ENCODE results near the gene EXOC6B.
"Not testable (repeated sequence)": the region's sequence is repeated elsewhere in the genome, so short reads cannot be mapped to it uniquely, and the experiment has no call there.

EXOC6B gene

DNA sequence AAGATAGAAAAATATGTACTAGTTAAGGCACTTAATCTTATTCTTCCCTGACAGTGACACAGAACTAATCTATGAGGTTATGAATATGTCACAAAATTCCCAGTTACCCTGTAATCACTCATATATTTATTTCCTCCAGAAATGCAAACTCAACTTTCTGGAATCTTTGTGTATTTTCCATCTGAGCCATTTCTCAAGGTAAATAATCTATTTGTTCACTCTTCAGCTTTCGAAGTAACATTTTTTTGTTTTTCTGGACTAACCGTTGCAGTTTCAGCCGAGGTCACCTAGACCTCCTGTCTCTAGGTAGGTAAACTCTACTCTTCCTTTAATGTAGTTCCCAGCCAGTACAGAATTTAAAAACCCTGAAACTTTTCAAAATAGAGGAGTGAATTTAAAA lies 250.9 kb downstream of the EXOC6B start:
- no peaks in the 10 kb centered on the region for H3K27me3 Mint-ChIP-seq
- H3K9me3 Mint-ChIP-seq: no peaks in the 10 kb centered on the region
- no peak overlapping the region for H3K4me3 Mint-ChIP-seq
- H3K36me3 Mint-ChIP-seq (ENCODE audit: low read depth): no peaks in the 10 kb centered on the region
- no peak overlapping the region for H3K27ac Mint-ChIP-seq
- H3K4me1 Mint-ChIP-seq (ENCODE audit: low read depth): no peaks in the 10 kb centered on the region

- H3K9me3 Mint-ChIP-seq: no peaks in the 10 kb centered on the region
- H3K4me1 Mint-ChIP-seq (ENCODE audit: low read depth): no peaks in the 10 kb centered on the region
- no peaks in the 10 kb centered on the region for H3K27me3 Mint-ChIP-seq
- no peaks in the 10 kb centered on the region for H3K36me3 Mint-ChIP-seq (ENCODE audit: low read depth)
- H3K4me3 Mint-ChIP-seq: no peak overlapping the region
- H3K27ac Mint-ChIP-seq: no peak overlapping the region
These were observed 252.6 kb downstream of the EXOC6B start for GRCh38 chr2:72573232-72573631.

- H3K9me3 Mint-ChIP-seq: no peaks in the 10 kb centered on the region
- H3K27me3 Mint-ChIP-seq: no peaks in the 10 kb centered on the region
- H3K4me3 Mint-ChIP-seq: no peak overlapping the region
- no peaks in the 10 kb centered on the region for H3K36me3 Mint-ChIP-seq (ENCODE audit: low read depth)
- H3K4me1 Mint-ChIP-seq (ENCODE audit: low read depth): no peaks in the 10 kb centered on the region
- H3K27ac Mint-ChIP-seq: no peak overlapping the region
These were observed 253.3 kb downstream of the EXOC6B start for GRCh38 chr2:72572501-72572900.

- Mint-ChIP-seq H3K9me3 (no peaks in the 10 kb centered on the region), H3K36me3 (ENCODE audit: low read depth) (peaks cover 3% of the 10 kb centered on the region), H3K4me3 (no peak overlapping the region), H3K27ac (no peak overlapping the region), H3K4me1 (ENCODE audit: low read depth) (no peaks in the 10 kb centered on the region), H3K27me3 (no peaks in the 10 kb centered on the region)
These were observed 255.4 kb downstream of the EXOC6B start for GRCh38 chr2:72570413-72570812.

- Mint-ChIP-seq H3K4me3 (no peak overlapping the region), H3K9me3 (no peaks in the 10 kb centered on the region), H3K27me3 (no peaks in the 10 kb centered on the region), H3K4me1 (ENCODE audit: low read depth) (no peaks in the 10 kb centered on the region), H3K36me3 (ENCODE audit: low read depth) (peaks cover 8% of the 10 kb centered on the region), H3K27ac (no peak overlapping the region)
These were observed 263.2 kb downstream of the EXOC6B start for GRCh38 chr2:72562451-72563153.

DNA sequence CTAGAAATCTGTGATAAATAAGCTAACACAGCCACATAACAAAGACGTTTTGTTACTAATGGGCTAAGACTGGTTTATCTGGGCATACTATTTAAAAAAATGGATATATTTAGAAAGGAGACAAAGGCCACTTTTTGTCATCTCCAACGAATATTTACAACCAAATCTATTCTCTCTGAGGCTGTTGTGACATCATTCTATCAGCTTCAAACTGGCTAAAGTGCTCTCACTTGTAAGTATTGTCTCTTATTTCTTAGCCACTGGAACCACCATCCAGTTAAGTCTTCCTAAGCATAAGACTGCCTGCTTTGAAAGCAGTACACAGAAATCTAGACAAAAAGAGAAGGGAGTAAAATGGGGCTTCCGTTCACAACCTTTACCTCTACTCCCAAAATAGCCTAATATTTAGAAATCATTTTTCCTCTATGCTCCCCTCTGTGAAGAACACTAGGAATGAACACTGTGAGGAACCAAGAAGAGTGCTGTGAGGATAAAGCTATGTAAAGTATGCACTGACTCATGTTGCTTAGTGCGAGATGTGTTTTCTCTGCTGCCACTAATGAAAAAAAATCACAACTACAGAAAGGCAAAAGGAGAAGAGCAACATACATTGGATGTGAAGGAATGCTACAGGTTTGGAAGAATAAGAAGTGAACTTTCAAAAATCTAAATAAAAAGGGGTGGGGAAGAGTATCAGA lies 264.1 kb downstream of the EXOC6B start:
- H3K4me1 Mint-ChIP-seq (ENCODE audit: low read depth): no peaks in the 10 kb centered on the region
- no peak overlapping the region for H3K27ac Mint-ChIP-seq

DNA sequence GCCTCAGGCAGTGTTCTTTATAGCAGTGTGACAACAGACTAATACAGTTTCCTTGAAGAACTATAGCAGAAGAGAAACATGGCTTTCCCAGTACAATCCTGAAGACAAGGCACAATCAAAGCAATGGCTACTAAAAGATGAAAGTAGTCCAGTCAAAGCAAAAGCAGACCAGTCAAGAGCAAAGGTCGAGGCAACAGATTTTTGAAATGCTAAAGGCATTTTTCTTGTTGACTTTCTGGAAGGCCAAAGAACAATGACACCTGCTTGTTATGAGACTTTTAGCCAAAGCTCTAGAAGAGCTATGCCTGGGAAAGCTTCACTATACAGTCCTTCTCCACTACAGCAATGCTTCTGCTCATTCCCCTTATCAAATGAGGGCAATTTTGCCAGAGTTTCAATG lies 269.9 kb downstream of the EXOC6B start:
- Mint-ChIP-seq H3K4me1 (ENCODE audit: low read depth) (no peaks in the 10 kb centered on the region), H3K9me3 (peaks cover 6% of the 10 kb centered on the region), H3K4me3 (no peak overlapping the region), H3K27ac (no peak overlapping the region), H3K27me3 (no peaks in the 10 kb centered on the region), H3K36me3 (ENCODE audit: low read depth) (peaks cover 16% of the 10 kb centered on the region)

More for the DNA sequence above, 264.1 kb downstream of the EXOC6B start:
- H3K27me3 Mint-ChIP-seq: no peaks in the 10 kb centered on the region
- H3K4me3 Mint-ChIP-seq: no peak overlapping the region
- H3K36me3 Mint-ChIP-seq (ENCODE audit: low read depth): peaks cover 12% of the 10 kb centered on the region
- no peaks in the 10 kb centered on the region for H3K9me3 Mint-ChIP-seq

- not testable (repeated sequence) for H3K27me3 Mint-ChIP-seq; H3K9me3 Mint-ChIP-seq; H3K4me1 Mint-ChIP-seq (ENCODE audit: low read depth); H3K4me3 Mint-ChIP-seq; H3K27ac Mint-ChIP-seq
- H3K36me3 Mint-ChIP-seq (ENCODE audit: low read depth): peaks cover 16% of the 10 kb centered on the region
These were observed 270.5 kb downstream of the EXOC6B start for GRCh38 chr2:72555363-72555762.

GRCh38 chr2:72554910-72555309 lies 270.9 kb downstream of the EXOC6B start:
- not testable (repeated sequence) for H3K9me3 Mint-ChIP-seq; H3K27ac Mint-ChIP-seq; H3K4me1 Mint-ChIP-seq (ENCODE audit: low read depth); H3K4me3 Mint-ChIP-seq; H3K27me3 Mint-ChIP-seq
- H3K36me3 Mint-ChIP-seq (ENCODE audit: low read depth): peaks cover 16% of the 10 kb centered on the region

DNA sequence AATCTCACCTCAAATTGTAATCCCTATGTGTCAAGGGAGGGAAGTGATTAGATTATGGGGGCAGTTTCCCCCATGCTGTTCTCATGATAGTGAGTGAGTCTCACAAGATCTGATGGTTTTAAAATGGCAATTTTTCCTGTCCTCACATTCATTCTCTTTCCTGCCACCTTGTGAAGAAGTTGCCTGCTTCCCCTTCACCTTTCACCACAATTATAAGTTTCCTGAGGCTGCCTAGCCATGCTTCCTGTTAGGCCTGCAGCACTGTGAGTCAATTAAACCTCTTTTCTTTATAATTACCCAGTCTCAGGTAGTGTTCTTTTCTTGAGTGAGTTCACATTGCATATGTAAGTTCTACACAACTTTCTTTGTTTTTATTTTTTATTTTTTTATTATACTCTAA lies 271.5 kb downstream of the EXOC6B start:
- H3K27ac Mint-ChIP-seq: no peak overlapping the region
- no peak overlapping the region for H3K4me3 Mint-ChIP-seq

GRCh38 chr2:72548081-72548764 lies 277.6 kb downstream of the EXOC6B start:
- Mint-ChIP-seq H3K9me3 (no peaks in the 10 kb centered on the region), H3K36me3 (ENCODE audit: low read depth) (no peaks in the 10 kb centered on the region), H3K4me1 (ENCODE audit: low read depth) (no peaks in the 10 kb centered on the region), H3K27me3 (no peaks in the 10 kb centered on the region), H3K4me3 (no peak overlapping the region), H3K27ac (no peak overlapping the region)

More for the DNA sequence above, 271.5 kb downstream of the EXOC6B start:
- Mint-ChIP-seq H3K9me3 (peaks cover 6% of the 10 kb centered on the region), H3K27me3 (no peaks in the 10 kb centered on the region), H3K36me3 (ENCODE audit: low read depth) (peaks cover 16% of the 10 kb centered on the region), H3K4me1 (ENCODE audit: low read depth) (no peaks in the 10 kb centered on the region)

DNA sequence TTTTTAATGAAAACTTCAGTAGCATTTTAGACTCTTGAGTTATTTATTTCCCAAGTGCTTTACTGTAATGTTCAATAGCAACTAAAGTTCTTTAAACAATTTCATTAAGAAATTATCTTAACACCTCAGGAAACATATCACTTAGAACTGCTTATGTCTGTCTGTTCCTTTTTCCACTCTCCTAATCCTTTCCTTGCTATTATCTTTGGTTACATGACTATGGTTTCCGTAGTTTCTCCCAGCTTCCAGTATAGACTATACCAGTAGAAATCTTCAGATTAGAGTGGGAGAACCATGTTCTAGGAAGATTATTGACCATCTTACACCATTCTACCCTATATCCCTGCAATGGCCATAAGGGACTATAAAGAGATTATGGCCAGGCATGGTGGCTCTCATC lies 280.0 kb downstream of the EXOC6B start:
- Mint-ChIP-seq H3K27ac (no peak overlapping the region), H3K9me3 (no peaks in the 10 kb centered on the region), H3K36me3 (ENCODE audit: low read depth) (no peaks in the 10 kb centered on the region), H3K4me3 (no peak overlapping the region), H3K4me1 (ENCODE audit: low read depth) (no peaks in the 10 kb centered on the region), H3K27me3 (no peaks in the 10 kb centered on the region)

DNA sequence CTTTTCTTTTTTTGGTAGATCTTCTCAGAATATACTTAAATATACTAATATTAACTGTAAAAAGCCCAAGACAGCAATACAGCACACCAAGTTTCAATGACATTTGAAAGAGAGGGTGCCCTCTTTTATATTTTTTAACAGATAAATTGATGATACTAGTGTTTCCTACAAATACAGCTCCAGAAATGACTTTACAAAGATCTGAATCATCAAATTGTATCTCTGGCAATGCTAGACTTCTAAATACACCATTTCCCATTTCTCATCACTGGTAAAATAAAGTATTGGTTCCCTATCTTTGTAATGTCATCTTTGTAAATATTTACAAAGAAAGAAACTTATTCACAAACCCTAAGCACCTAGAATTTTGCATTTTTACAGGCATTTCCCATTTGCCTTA lies 281.3 kb downstream of the EXOC6B start:
- peaks cover 3% of the 10 kb centered on the region for H3K9me3 Mint-ChIP-seq
- no peaks in the 10 kb centered on the region for H3K27me3 Mint-ChIP-seq
- H3K4me3 Mint-ChIP-seq: no peak overlapping the region
- H3K4me1 Mint-ChIP-seq (ENCODE audit: low read depth): no peaks in the 10 kb centered on the region
- H3K36me3 Mint-ChIP-seq (ENCODE audit: low read depth): no peaks in the 10 kb centered on the region
- H3K27ac Mint-ChIP-seq: no peak overlapping the region

GRCh38 chr2:72543497-72544216 lies 282.2 kb downstream of the EXOC6B start:
- H3K4me1 Mint-ChIP-seq (ENCODE audit: low read depth): no peaks in the 10 kb centered on the region
- H3K36me3 Mint-ChIP-seq (ENCODE audit: low read depth): no peaks in the 10 kb centered on the region
- H3K9me3 Mint-ChIP-seq: peaks cover 3% of the 10 kb centered on the region
- no peak overlapping the region for H3K27ac Mint-ChIP-seq
- no peaks in the 10 kb centered on the region for H3K27me3 Mint-ChIP-seq
- no peak overlapping the region for H3K4me3 Mint-ChIP-seq

- H3K4me1 Mint-ChIP-seq (ENCODE audit: low read depth): no peaks in the 10 kb centered on the region
- H3K27me3 Mint-ChIP-seq: no peaks in the 10 kb centered on the region
These were observed 286.7 kb downstream of the EXOC6B start for GRCh38 chr2:72539071-72539552.

More at GRCh38 chr2:72539071-72539552, 286.7 kb downstream of the EXOC6B start:
- Mint-ChIP-seq H3K27ac (no peak overlapping the region), H3K4me3 (no peak overlapping the region), H3K36me3 (ENCODE audit: low read depth) (no peaks in the 10 kb centered on the region), H3K9me3 (peaks cover 3% of the 10 kb centered on the region)
